Stimulated activated CD8-positive, alpha-beta memory T cell treated with anti-CD3 and anti-CD28 coated beads, Interleukin-2, amount 100 ng/mL, for 48 hours (primary cell): ENCODE data around the gene DDX11.
"Not testable (repeated sequence)": the region's sequence is repeated elsewhere in the genome, so short reads cannot be mapped to it uniquely, and the experiment has no call there.

Experiments
- DNase-seq, 2 donors: peaks; one replicate each; pipeline ENCODE4 v3.0.0-alpha.2; 2020; ENCODE audit warnings: low read depth in 2 of 2

The DDX11 gene

GRCh38 chr12:31073527-31074332, at the start of gene DDX11:
Gene DDX11, plus strand, starts transcription at chr12:31073860. Its CDS starts 4,534 bp downstream, at chr12:31078394.
- peak; percentile 84 to 88 for DNase-seq

- no peak for DNase-seq
These were observed 47.5 kb upstream of the DDX11 start for GRCh38 chr12:31026202-31026601.

DNA sequence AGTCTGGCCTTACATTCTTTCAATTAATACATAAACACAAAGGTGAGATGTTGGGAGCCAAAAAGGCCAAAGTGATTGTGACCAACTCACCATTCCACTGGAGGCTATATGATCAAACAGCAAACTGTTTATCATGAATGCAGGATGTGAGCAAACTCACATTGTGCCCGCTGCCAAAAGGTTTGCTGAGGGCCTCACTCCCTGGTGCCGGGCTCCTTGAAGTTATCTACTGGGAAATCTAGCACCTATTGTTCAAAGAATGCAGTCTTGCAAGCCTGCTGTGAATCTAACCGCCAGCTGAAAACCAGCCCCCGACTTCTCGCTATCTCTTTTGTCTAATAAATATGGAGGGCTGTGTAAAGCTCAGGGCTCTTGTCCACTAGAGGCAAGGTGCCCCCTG, 46.7 kb upstream of the DDX11 start:
- not testable (repeated sequence) for DNase-seq

DNA sequence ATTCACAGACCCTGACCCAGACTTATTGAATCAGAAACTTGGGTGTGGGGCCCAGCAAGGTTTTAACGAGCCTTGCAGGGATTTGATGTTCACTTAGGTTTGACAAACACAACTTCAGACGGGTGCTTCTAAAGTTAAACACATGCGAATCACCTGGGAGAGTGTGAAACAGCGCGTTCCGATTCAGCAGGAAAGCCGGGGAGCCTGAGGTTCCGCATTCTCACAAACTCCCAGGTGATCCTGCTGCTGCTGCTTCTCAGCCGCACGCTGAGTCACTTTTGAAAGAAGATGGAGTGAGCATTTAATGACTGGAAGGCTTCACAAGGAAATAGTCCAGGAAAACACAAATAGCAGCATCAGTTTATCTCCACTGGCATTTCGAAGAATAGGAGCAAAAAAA, 44.2 kb upstream of the DDX11 start:
- DNase-seq: no peak

DNA sequence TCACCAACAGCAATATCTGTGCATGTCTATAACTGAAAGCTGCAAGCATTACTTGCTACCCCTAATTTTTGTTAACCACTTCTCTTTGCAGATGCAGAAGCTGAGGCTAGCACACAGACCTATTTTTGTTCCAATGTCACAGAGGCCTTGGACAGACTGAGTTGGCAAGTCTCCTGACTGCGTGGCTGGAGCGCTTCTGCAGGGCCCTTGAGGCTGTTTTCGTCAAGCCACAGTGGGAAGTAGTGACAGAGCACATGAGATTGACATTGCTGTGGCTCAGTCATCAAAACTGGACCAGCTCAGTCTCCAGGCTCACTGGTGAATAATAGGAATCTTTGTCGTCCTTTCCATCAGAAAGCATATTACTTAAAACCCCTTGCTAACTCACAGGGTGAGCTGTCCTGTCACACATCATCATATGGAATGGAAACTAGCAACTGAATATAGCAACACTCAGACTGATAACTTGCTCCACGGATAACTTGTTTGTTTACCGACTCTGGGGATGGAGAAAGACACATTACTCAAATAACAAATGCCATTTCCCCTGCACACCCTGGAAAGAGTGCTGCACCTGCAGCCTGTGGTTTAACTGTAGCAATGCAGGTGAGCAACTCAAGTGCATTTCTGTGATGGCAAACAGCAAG, 43.6 kb upstream of the DDX11 start:
- no peak for DNase-seq

GRCh38 chr12:31031951-31032335, 41.7 kb upstream of the DDX11 start:
- no peak for DNase-seq

DNA sequence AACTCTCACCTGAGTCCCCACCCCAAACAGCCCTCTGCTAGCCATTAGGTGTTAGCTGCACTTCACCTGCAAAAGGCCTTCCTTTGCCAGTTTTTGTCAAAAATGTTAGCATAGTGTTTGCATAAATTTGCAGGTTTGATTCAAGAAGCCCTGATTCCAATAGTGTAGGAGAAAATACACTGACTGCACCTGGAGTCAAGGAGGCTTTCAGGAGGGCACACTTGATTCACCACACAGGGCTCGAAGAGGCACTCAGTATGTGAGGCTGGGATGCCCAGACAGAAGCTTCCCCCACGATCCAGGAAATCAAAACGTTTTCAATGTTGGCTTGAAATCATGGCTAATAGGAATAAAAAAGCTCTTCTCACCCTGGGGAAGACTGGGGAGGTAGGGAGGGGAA, 40.5 kb upstream of the DDX11 start:
- no peak for DNase-seq

GRCh38 chr12:31033681-31034080, 40.0 kb upstream of the DDX11 start:
- DNase-seq: no peak

DNA sequence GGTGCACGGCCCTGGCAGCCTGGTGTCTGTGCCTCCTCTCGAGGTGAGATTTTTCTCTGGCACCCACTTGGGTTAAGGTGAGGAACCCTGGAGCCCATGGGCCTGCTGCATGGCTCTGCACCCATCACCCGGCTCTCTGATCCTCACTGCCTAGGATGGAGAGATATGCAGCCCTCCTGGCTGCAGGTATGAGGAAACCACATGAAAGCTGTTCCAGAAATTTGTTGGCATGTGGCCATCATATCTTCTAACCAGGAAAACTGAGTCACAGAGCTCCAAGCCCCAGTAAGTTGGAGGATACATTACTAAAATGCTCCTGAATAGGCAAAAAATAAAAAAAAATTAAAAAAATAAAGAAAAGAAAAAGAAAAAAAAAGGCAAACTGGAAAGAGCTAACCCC, 39.3 kb upstream of the DDX11 start:
- DNase-seq: no peak

GRCh38 chr12:31035226-31035625, 38.4 kb upstream of the DDX11 start:
- DNase-seq: no peak

GRCh38 chr12:31035967-31036665, 37.5 kb upstream of the DDX11 start:
- DNase-seq: no peak

GRCh38 chr12:31037028-31037427, 36.6 kb upstream of the DDX11 start:
- no peak for DNase-seq

- no peak for DNase-seq
These were observed 35.7 kb upstream of the DDX11 start for GRCh38 chr12:31037931-31038330.

GRCh38 chr12:31041033-31041564, 32.6 kb upstream of the DDX11 start:
- no peak for DNase-seq

- not testable (repeated sequence) for DNase-seq
These were observed 23.5 kb upstream of the DDX11 start for GRCh38 chr12:31050143-31050542.

GRCh38 chr12:31050548-31050947, 23.1 kb upstream of the DDX11 start:
- DNase-seq: not testable (repeated sequence)

- peak; percentile 7 to 49 for DNase-seq
These were observed 22.0 kb upstream of the DDX11 start for GRCh38 chr12:31051692-31052091.

- DNase-seq: not testable (repeated sequence)
These were observed 21.5 kb upstream of the DDX11 start for GRCh38 chr12:31052121-31052520.

DNA sequence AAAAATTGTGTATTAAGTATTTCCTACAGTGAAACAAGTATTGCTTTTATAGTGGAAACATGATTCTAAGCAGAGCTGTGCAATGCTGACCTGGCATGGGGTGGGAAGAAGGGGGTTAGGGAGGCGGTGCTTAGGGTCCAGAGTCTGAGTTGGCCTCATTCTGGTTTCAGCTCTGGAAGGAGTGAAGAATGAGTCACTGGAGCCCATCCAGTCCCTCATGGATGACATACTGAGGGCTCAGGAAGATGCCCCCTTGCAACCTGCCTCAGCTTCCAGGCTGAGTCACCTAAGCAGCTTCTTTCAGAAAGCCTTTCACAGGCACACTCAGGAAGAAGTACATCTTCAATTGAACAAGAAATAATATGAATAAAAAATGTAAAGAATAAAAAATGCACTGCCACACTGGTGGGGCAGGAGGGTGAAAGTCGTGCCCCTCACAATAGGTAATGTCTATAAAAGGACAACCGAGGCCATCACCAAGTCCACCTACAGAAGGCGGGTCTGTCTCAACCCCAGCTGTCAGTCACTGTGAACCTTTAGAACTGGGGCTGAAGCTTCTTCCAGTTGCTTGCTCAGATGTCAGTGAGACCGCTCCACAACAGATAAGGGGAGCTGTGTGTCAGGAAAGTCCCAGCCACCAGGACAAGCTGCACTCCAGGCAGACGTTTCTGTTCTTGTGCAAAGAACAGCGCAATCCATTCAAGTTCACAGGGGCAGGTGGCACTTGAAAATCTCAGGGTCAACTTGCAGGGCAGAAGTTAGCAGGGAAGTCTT, 20.8 kb upstream of the DDX11 start:
- not testable (repeated sequence) for DNase-seq

DNA sequence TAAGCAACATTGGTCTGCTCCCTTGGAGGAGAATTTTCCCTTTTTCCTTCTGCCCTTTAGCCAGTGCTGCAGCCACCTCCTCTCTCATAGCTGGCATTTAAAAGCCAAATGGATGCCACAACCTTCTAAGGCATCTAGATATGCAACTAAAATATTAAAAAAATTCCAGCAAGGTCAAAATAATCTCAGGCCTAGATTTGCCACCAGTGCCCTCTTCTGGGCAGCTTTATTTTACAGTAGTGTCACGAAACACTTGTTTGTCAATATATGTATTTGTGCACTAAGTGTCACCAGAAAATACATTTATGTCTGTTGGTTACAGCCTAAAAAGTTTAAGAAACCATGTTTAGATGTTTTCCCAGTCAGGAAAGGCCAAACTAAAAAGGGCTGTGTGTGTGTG, 19.7 kb upstream of the DDX11 start:
- not testable (repeated sequence) for DNase-seq

GRCh38 chr12:31057671-31058070, 16.0 kb upstream of the DDX11 start:
- no peak for DNase-seq

DNA sequence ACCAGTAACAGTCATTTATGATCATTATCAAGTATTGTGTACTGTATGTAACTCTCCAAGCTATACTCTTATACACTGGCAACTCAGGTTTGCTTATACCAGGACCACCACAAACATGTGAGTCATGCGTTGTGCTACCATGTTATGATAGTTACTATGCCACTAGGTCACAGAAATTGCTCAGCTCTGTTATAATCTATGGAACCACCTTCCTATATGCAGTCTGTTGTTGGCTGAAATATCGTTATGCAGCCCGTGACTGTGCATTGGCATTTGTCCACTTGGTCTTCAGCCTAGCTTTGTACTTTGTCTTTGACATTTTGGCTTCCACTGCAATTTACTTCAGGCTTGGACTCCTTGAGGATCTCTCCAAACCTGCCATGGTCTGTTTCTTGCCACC, 7.5 kb upstream of the DDX11 start:
- DNase-seq: not testable (repeated sequence)
